Heart left ventricle (tissue), 13 donors: ENCODE results near the gene DPH5.

ENCODE experiments used
- CTCF ChIP-seq, 12 donors: fragments of 200-600 bp; sonication (generic) in 4 of 12; IDR thresholded peaks; one replicate each; pipeline versions ENCODE4 v1.5.0 to v1.8.0; 2018 to 2022; ENCODE audit warnings: antibody characterized with exemption in 12 of 12, mild to moderate bottlenecking in 5 of 12
- POLR2A ChIP-seq, 2 donors: fragments of 450-650 bp; IDR thresholded peaks; one replicate each; pipeline ENCODE4 v1.6.1; 2017; ENCODE audit warnings: antibody characterized with exemption in 2 of 2, mild to moderate bottlenecking in 2 of 2, moderate library complexity in 2 of 2
- donor health status: ischemic (EF 13 %, LVEDD 7.1; RV severe dilation, severe dysfunction).
- donor health status: DM: no; HTN: yes; CAD: no.
- donor health status: DM: no; HTN: no; CAD: no.
- donor health status: ischemic (EF 25% LVEDD 6.9; RV normal size, moderate dysfunction).
- donor health status: ischemic (EF 25% LVEDD 5.7; RV mildly dilated, moderate dysfunction).
- donor health status: ischemic (EF 35%, LVEDD 5.7; RV mildly dilated, moderate dysfunction).
- donor health status: nonischemic (EF 11% LVEDD 7.7; RV severe dilation, severe dysfunction).
- donor health status: DM: yes; HTN: yes; CAD: no.
- donor health status: PGD.
- donor health status: ischemic (EF 29% LVEDD 5.4; RV normal size, mild dysfunction).
- donor health status: nonischemic (EF 23%, LVEDD 6.1; RV moderate dilation, normal function).

- TF ChIP-seq CTCF (IDR thresholded peaks at IDR 0.05), result no peak
- TF ChIP-seq POLR2A (IDR thresholded peaks at IDR 0.05), result no peak
Observed at GRCh38 chr1:100941098-100941527, 84.5 kb downstream of the DPH5 start.
